GM21360 (cell line): ENCODE data around the gene SPPL2B.
"Not testable (repeated sequence)": the region's sequence is repeated elsewhere in the genome, so short reads cannot be mapped to it uniquely, and the experiment has no call there.

Experiments
- ATAC-seq: cut with Tn5 transposase; IDR thresholded peaks from one replicate; pipeline ENCODE4 v1.9.1; 2021; ENCODE audit warnings: mild to moderate bottlenecking, moderate library complexity; ENCODE audit not compliant: unreplicated experiment

SPPL2B gene

GRCh38 chr19:2328401-2329148 is at the start of gene SPPL2B, which contains the start of gene LSM7:
TSS of gene SPPL2B (plus strand) at chr19:2328684. CDS start at chr19:2328710, 26 bp downstream.
TSS of gene LSM7 (minus strand) at chr19:2328586. CDS start at chr19:2328566, 20 bp downstream.
- ATAC-seq: peak; percentile 65

- no peak for ATAC-seq
Measured at GRCh38 chr19:2280633-2281264, 47.7 kb upstream of the SPPL2B start.

- not testable (repeated sequence) for ATAC-seq
Measured at GRCh38 chr19:2281265-2282061, 47.0 kb upstream of the SPPL2B start.

GRCh38 chr19:2282062-2282861 is 46.2 kb upstream of the SPPL2B start, which contains the start of gene PEAK3:
TSS of gene PEAK3 (minus strand) at chr19:2282175. CDS start at chr19:2280931, 1,244 bp downstream.
- no peak for ATAC-seq

- no peak for ATAC-seq
Measured at GRCh38 chr19:2282862-2283237, 45.6 kb upstream of the SPPL2B start.

GRCh38 chr19:2283835-2284507 is 44.5 kb upstream of the SPPL2B start:
- ATAC-seq: no peak

GRCh38 chr19:2286402-2287140 is 41.9 kb upstream of the SPPL2B start:
- ATAC-seq: no peak

- ATAC-seq: no peak
Measured at GRCh38 chr19:2287585-2288337, 40.7 kb upstream of the SPPL2B start.

GRCh38 chr19:2288338-2288817 is 40.1 kb upstream of the SPPL2B start:
- no peak for ATAC-seq

GRCh38 chr19:2288818-2289713 is 39.4 kb upstream of the SPPL2B start:
- no peak for ATAC-seq

- no peak for ATAC-seq
Measured at GRCh38 chr19:2289714-2290435, 38.6 kb upstream of the SPPL2B start.

GRCh38 chr19:2290441-2291184 is 37.9 kb upstream of the SPPL2B start:
- no peak for ATAC-seq

GRCh38 chr19:2291185-2291751 is 37.2 kb upstream of the SPPL2B start:
- ATAC-seq: no peak

- ATAC-seq: no peak
Measured at GRCh38 chr19:2294687-2295335, 33.7 kb upstream of the SPPL2B start.

GRCh38 chr19:2296141-2296540 is 32.3 kb upstream of the SPPL2B start:
- ATAC-seq: no peak
